H9 (cell line): ENCODE results near the gene ELF5. TPM values are rescaled to one million over a fixed set of nuclear protein-coding genes. Genes with fewer than 3 reads are reported as not detected.

Experiments
- DNase-seq: peaks from one replicate; pipeline ENCODE4 v3.0.0-alpha.2; 2017
- H2AFZ ChIP-seq: one replicate; pipeline ENCODE4 v1.6.1; 2013; ENCODE audit warnings: mild to moderate bottlenecking, low read length, control low read depth, moderate library complexity
- H2AK5ac ChIP-seq: 2 replicates; pipeline ENCODE4 v1.6.1; 2013; ENCODE audit warnings: low read length, control low read depth, mixed read lengths; ENCODE audit not compliant: insufficient read length
- H2BK120ac ChIP-seq: one replicate; pipeline ENCODE4 v1.6.1; 2013; ENCODE audit warnings: low read depth, mild to moderate bottlenecking, low read length, control low read depth, inconsistent platforms; ENCODE audit not compliant: poor library complexity, severe bottlenecking
- H2BK12ac ChIP-seq: 2 replicates; pipeline ENCODE4 v1.6.1; 2013; ENCODE audit warnings: low read length, control low read depth, mixed read lengths, low read depth; ENCODE audit not compliant: insufficient read length
- H2BK15ac ChIP-seq: 2 replicates; pipeline ENCODE4 v1.6.1; 2013; ENCODE audit warnings: low read depth, low read length, control low read depth
- H2BK20ac ChIP-seq: one replicate; pipeline ENCODE4 v1.6.1; 2013; ENCODE audit warnings: low read depth, mild to moderate bottlenecking, low read length, control low read depth, inconsistent platforms; ENCODE audit not compliant: poor library complexity, severe bottlenecking
- H2BK5ac ChIP-seq: 2 replicates; pipeline ENCODE4 v1.6.1; 2013; ENCODE audit warnings: low read length, control low read depth, mixed read lengths; ENCODE audit not compliant: insufficient read length
- H3K14ac ChIP-seq: 2 replicates; pipeline ENCODE4 v1.6.1; 2013; ENCODE audit warnings: low read length, control low read depth; ENCODE audit not compliant: insufficient read depth
- H3K18ac ChIP-seq: 2 replicates; pipeline ENCODE4 v1.6.1; 2013; ENCODE audit warnings: low read depth, mild to moderate bottlenecking, mixed read lengths, low read length, control low read depth; ENCODE audit not compliant: insufficient read length
- H3K23ac ChIP-seq: 2 replicates; pipeline ENCODE4 v1.6.1; 2013; ENCODE audit warnings: low read length, control low read depth, mixed read lengths, low read depth; ENCODE audit not compliant: insufficient read length
- H3K23me2 ChIP-seq: 2 replicates; pipeline ENCODE4 v1.6.1; 2013; ENCODE audit warnings: low read depth, mild to moderate bottlenecking, mixed read lengths, low read length, control low read depth; ENCODE audit not compliant: insufficient read length, poor library complexity, severe bottlenecking
- H3K27ac ChIP-seq: 2 replicates; pipeline ENCODE4 v1.5.1; 2013; ENCODE audit warnings: low read length, control low read depth, mixed read lengths, low read depth; ENCODE audit not compliant: insufficient read length
- H3K27me3 ChIP-seq: 2 replicates; pipeline ENCODE4 v1.6.1; 2013; ENCODE audit warnings: low read length, control low read depth, inconsistent platforms; ENCODE audit not compliant: insufficient read depth
- H3K4ac ChIP-seq: 2 replicates; pipeline ENCODE4 v1.6.1; 2013; ENCODE audit warnings: low read depth, mild to moderate bottlenecking, control low read depth, inconsistent platforms, low read length, moderate library complexity
- H3K4me1 ChIP-seq: 2 replicates; pipeline ENCODE4 v1.6.1; 2013; ENCODE audit warnings: low read length, control low read depth, inconsistent platforms; ENCODE audit not compliant: insufficient read depth
- H3K4me2 ChIP-seq: 2 replicates; pipeline ENCODE4 v1.6.1; 2013; ENCODE audit warnings: low read length, control low read depth, mixed read lengths; ENCODE audit not compliant: insufficient read length, insufficient read depth
- H3K56ac ChIP-seq: 2 replicates; pipeline ENCODE4 v1.6.1; 2013; ENCODE audit warnings: low read depth, mild to moderate bottlenecking, mixed read lengths, low read length, control low read depth; ENCODE audit not compliant: insufficient read length
- H3K79me1 ChIP-seq: 2 replicates; pipeline ENCODE4 v1.6.1; 2013; ENCODE audit warnings: low read depth, mild to moderate bottlenecking, moderate library complexity, low read length, control low read depth, inconsistent platforms; ENCODE audit not compliant: insufficient read depth, poor library complexity, severe bottlenecking
- H3K79me2 ChIP-seq: 2 replicates; pipeline ENCODE4 v1.6.1; 2013; ENCODE audit warnings: low read length, control low read depth, inconsistent platforms; ENCODE audit not compliant: insufficient read depth
- H3K9ac ChIP-seq: 2 replicates; pipeline ENCODE4 v1.6.1; 2013; ENCODE audit warnings: low read length, control low read depth, mixed read lengths; ENCODE audit not compliant: insufficient read length; ENCODE audit errors: extremely low read depth
- H3K9me3 ChIP-seq: one replicate; pipeline ENCODE4 v1.6.1; 2013; ENCODE audit warnings: low read depth, low read length, inconsistent platforms; ENCODE audit not compliant: control insufficient read depth
- H3T11ph ChIP-seq: one replicate; pipeline ENCODE4 v1.6.1; 2013; ENCODE audit warnings: mild to moderate bottlenecking, low read length, control low read depth, inconsistent platforms
- H4K20me1 ChIP-seq: one replicate; pipeline ENCODE4 v1.6.1; 2013; ENCODE audit not compliant: control insufficient read depth, insufficient read length, insufficient read depth
- H4K5ac ChIP-seq: 2 replicates; pipeline ENCODE4 v1.6.1; 2013; ENCODE audit warnings: low read depth, mild to moderate bottlenecking, mixed read lengths, low read length, control low read depth; ENCODE audit not compliant: insufficient read length
- H4K8ac ChIP-seq: replicated peaks from 2 replicates; pipeline ENCODE4 v1.6.1; 2013; ENCODE audit warnings: low read length, control low read depth, mixed read lengths, low read depth; ENCODE audit not compliant: insufficient read length
- H4K91ac ChIP-seq: 2 replicates; pipeline ENCODE4 v1.6.1; 2013; ENCODE audit warnings: low read depth, mild to moderate bottlenecking, moderate library complexity, mixed read lengths, low read length, control low read depth; ENCODE audit not compliant: insufficient read length
- H3K27ac Mint-ChIP-seq, 3 experiments: 2 replicates in 2 of 3; 3 replicates in 1 of 3; pipeline ENCODE4 v1.8.0; 2020 to 2021; ENCODE audit warnings: mixed read lengths in 3 of 3, mild to moderate bottlenecking in 1 of 3, moderate library complexity in 1 of 3
- H3K27me3 Mint-ChIP-seq: 2 replicates; pipeline ENCODE4 v1.8.0; 2021; ENCODE audit warnings: low read depth, mild to moderate bottlenecking, moderate library complexity, mixed read lengths
- H3K36me3 Mint-ChIP-seq, 3 experiments: 2 replicates in 2 of 3; 3 replicates in 1 of 3; pipeline ENCODE4 v1.8.0; 2020 to 2021; ENCODE audit warnings: low read depth in 3 of 3, mixed read lengths in 3 of 3; ENCODE audit not compliant: insufficient read depth in 1 of 3
- H3K4me1 Mint-ChIP-seq, 2 experiments: 2 replicates each; pipeline ENCODE4 v1.8.0; 2020; ENCODE audit warnings: mixed read lengths in 2 of 2
- H3K4me3 Mint-ChIP-seq, 2 experiments: 2 replicates in 1 of 2; 3 replicates in 1 of 2; pipeline ENCODE4 v1.8.0; 2020 to 2021; ENCODE audit warnings: mild to moderate bottlenecking in 2 of 2, mixed read lengths in 2 of 2, moderate library complexity in 1 of 2
- H3K9me3 Mint-ChIP-seq, 2 experiments: 2 replicates in 1 of 2; 3 replicates in 1 of 2; pipeline ENCODE4 v1.8.0; 2020; ENCODE audit warnings: mild to moderate bottlenecking in 2 of 2, mixed read lengths in 2 of 2, moderate library complexity in 1 of 2
- WGBS: extraction: QIAGEN DNeasy Blood & Tissue Kit; methylation state at CpG from one replicate; pipeline ENCODE4 v1.1.7; 2013; ENCODE audit warnings: missing lambda C conversion rate, low lambda C conversion rate, mixed read lengths; ENCODE audit not compliant: insufficient read length; ENCODE audit errors: extremely low coverage; 5-methylcytosine and 5-hydroxymethylcytosine counted together
- total RNA-seq: library from RNA; stranded (reverse); gene quantifications from 2 replicates; pipeline ENCODE4 v1.2.1, GENCODE V29; 2021
- TF ChIP-seq, protein P1 (sequence below): fragments of 200-600 bp; sonication (generic); conservative IDR thresholded peaks from 3 replicates; pipeline ENCODE4 v1.8.0; 2021; ENCODE audit warnings: antibody characterized with exemption, mild to moderate bottlenecking

Gene ELF5
- total RNA-seq, 1 experiment from 2014 or later: not detected

DNA sequence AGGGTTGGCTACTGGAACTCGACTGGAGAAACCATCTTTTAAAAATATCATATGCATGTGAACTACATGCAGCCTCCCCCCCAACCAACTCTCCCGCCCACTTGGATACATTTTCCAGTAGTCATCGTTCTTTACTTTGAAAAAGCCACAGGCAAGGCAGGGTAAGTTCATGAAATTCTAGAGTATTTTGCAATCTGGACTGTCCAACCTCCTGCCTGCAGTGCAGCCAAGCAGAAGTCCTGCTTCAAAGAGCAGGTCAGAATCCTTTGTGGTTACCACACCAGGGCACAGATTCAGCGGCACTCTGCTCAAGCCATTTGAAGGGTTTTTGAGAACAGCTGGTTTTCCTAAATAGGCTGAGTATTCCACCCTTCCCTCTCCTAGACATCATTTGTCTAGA, 12.1 kb downstream of the ELF5 start:
- Histone ChIP-seq H2BK20ac (no peak overlapping the region), H3K9ac (no peak overlapping the region), H4K5ac (no peak overlapping the region), H3K4me2 (no peak overlapping the region), H4K91ac (no peak overlapping the region), H3K4ac (no peak overlapping the region), H3K23ac (no peak overlapping the region), H2AK5ac (no peak overlapping the region), H3K14ac (no peak overlapping the region), H4K8ac (no peak overlapping the region), H2BK15ac (no peak overlapping the region), H2BK5ac (no peak overlapping the region), H3T11ph (no peak overlapping the region), H3K79me1 (no peaks in the 10 kb centered on the region), H2BK120ac (no peak overlapping the region), H2AFZ (no peak overlapping the region), H3K23me2 (no peaks in the 10 kb centered on the region), H3K56ac (no peak overlapping the region), H3K9me3 (no peaks in the 10 kb centered on the region), H3K79me2 (no peaks in the 10 kb centered on the region), H3K27me3 (no peaks in the 10 kb centered on the region), H2BK12ac (no peak overlapping the region), H3K4me1 (no peaks in the 10 kb centered on the region), H3K27ac (no peak overlapping the region), H3K18ac (no peak overlapping the region), H4K20me1 (no peaks in the 10 kb centered on the region)
- no peaks in the 10 kb centered on the region; the same call in 1 of the 2 replicates for H3K27me3 Mint-ChIP-seq
- no peaks in the 10 kb centered on the region for H3K36me3 Mint-ChIP-seq
- TF ChIP-seq, protein P1, sequence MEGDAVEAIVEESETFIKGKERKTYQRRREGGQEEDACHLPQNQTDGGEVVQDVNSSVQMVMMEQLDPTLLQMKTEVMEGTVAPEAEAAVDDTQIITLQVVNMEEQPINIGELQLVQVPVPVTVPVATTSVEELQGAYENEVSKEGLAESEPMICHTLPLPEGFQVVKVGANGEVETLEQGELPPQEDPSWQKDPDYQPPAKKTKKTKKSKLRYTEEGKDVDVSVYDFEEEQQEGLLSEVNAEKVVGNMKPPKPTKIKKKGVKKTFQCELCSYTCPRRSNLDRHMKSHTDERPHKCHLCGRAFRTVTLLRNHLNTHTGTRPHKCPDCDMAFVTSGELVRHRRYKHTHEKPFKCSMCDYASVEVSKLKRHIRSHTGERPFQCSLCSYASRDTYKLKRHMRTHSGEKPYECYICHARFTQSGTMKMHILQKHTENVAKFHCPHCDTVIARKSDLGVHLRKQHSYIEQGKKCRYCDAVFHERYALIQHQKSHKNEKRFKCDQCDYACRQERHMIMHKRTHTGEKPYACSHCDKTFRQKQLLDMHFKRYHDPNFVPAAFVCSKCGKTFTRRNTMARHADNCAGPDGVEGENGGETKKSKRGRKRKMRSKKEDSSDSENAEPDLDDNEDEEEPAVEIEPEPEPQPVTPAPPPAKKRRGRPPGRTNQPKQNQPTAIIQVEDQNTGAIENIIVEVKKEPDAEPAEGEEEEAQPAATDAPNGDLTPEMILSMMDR: no peak
- DNase-seq: no peak
- H3K4me3 Mint-ChIP-seq: no peak overlapping the region
- WGBS: no CpG with 5 or more reads among the region's 4 CpGs
- H3K9me3 Mint-ChIP-seq: no peaks in the 10 kb centered on the region
- peaks cover under 1 to 3% of the 10 kb centered on the region in 2 experiments; a peak in 1 of 4 replicates for H3K4me1 Mint-ChIP-seq
- H3K27ac Mint-ChIP-seq: no peak overlapping the region
